Nephron (organoid): Measurements from ENCODE around the gene PJVK.
A peak's percentile ranks its signal among the peaks of the same experiment; 100 is the strongest.
"Not testable (repeated sequence)": the region's sequence is repeated elsewhere in the genome, so short reads cannot be mapped to it uniquely, and the experiment has no call there.

Source experiments
- H3K27ac Mint-ChIP-seq, 3 experiments: 2 replicates each; pipeline ENCODE4 v1.8.0; 2020; ENCODE audit warnings: mixed read lengths in 3 of 3, mild to moderate bottlenecking in 2 of 3, moderate library complexity in 1 of 3
- H3K27me3 Mint-ChIP-seq: 2 replicates; pipeline ENCODE4 v1.8.0; 2021; ENCODE audit warnings: low read depth, mild to moderate bottlenecking, moderate library complexity, mixed read lengths
- H3K36me3 Mint-ChIP-seq: 2 replicates; pipeline ENCODE4 v1.8.0; 2020; ENCODE audit warnings: low read depth, mixed read lengths
- H3K4me1 Mint-ChIP-seq: 2 replicates; pipeline ENCODE4 v1.8.0; 2020; ENCODE audit warnings: mixed read lengths
- H3K4me3 Mint-ChIP-seq, 3 experiments: 2 replicates each; pipeline ENCODE4 v1.8.0; 2020; ENCODE audit warnings: mild to moderate bottlenecking in 3 of 3, mixed read lengths in 3 of 3, moderate library complexity in 2 of 3
- H3K9me3 Mint-ChIP-seq: 2 replicates; pipeline ENCODE4 v1.8.0; 2020; ENCODE audit warnings: mixed read lengths
- CTCF ChIP-seq, 3 experiments: fragments of 200-600 bp; sonication (generic); IDR thresholded peaks; one replicate each; pipeline ENCODE4 v1.5.0; 2021; ENCODE audit warnings: antibody characterized with exemption in 3 of 3; ENCODE audit not compliant: unreplicated experiment in 3 of 3

Gene PJVK

DNA sequence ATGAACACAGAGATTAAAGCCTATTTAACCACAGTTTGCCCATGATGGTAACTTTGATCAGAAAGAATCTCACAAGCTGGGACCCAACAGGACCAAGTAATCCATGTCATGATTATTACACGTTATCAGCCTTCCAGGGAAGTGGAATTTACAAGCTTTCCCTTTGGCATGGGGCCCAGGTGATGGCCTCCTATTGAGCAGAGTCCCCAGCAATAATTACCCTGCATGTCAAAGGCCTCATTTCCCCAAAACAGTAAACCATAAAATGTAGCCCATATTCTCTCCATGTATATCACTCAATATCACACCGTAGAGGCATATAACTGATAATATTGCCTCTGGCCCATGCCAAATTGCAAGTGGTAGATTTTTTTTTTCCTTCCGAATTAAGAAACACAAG is 39.1 kb upstream of the PJVK start:
- no peak for TF ChIP-seq CTCF (IDR thresholded peaks at IDR 0.05; ENCODE audit: unreplicated experiment in 3 of 3)
- Mint-ChIP-seq H3K36me3 (no peaks in the 10 kb centered on the region), H3K9me3 (no peaks in the 10 kb centered on the region), H3K4me1 (peaks cover 20% of the 10 kb centered on the region), H3K4me3 (peak overlapping the region; percentile 15 to 67 (median 42)), H3K27me3 (no peaks in the 10 kb centered on the region), H3K27ac (peak overlapping the region in 1 of 3 experiments; percentile 18)

DNA sequence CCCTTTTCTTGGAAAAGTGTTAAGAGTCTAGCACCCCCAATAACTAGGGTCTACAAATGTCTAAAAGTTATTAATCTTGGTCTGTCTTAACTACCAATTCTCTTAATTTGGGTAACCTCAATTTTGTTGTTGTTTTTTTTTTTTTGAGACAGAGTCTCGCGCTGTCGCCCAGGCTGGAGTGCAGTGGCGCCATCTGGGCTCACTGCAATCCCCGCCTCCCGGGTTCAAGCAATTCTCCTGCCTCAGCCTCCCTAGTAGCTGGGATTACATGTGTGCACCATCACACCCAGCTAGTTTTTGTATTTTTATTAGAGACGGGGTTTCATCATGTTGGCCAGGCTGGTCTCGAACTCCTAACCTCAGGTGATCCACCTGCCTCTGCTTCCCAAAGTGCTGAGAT is 38.7 kb upstream of the PJVK start:
- not testable (repeated sequence) for H3K9me3 Mint-ChIP-seq, H3K27ac Mint-ChIP-seq, H3K36me3 Mint-ChIP-seq, H3K27me3 Mint-ChIP-seq
- Mint-ChIP-seq H3K4me3 (peak overlapping the region in 2 of 3 experiments; percentile 80 to 87), H3K4me1 (peaks cover 20% of the 10 kb centered on the region)

- Mint-ChIP-seq H3K4me3 (peak overlapping the region; percentile 80 to 99 (median 87)), H3K4me1 (peaks cover 20% of the 10 kb centered on the region), H3K9me3 (no peaks in the 10 kb centered on the region), H3K36me3 (peaks cover 5% of the 10 kb centered on the region), H3K27ac (peak overlapping the region; percentile 86 to 98 (median 88)), H3K27me3 (no peaks in the 10 kb centered on the region)
- peak in 1 of 3 experiments; percentile 16 for TF ChIP-seq CTCF (IDR thresholded peaks at IDR 0.05; ENCODE audit: unreplicated experiment in 3 of 3)
These were observed 37.5 kb upstream of the PJVK start for GRCh38 chr2:178413472-178414265.

DNA sequence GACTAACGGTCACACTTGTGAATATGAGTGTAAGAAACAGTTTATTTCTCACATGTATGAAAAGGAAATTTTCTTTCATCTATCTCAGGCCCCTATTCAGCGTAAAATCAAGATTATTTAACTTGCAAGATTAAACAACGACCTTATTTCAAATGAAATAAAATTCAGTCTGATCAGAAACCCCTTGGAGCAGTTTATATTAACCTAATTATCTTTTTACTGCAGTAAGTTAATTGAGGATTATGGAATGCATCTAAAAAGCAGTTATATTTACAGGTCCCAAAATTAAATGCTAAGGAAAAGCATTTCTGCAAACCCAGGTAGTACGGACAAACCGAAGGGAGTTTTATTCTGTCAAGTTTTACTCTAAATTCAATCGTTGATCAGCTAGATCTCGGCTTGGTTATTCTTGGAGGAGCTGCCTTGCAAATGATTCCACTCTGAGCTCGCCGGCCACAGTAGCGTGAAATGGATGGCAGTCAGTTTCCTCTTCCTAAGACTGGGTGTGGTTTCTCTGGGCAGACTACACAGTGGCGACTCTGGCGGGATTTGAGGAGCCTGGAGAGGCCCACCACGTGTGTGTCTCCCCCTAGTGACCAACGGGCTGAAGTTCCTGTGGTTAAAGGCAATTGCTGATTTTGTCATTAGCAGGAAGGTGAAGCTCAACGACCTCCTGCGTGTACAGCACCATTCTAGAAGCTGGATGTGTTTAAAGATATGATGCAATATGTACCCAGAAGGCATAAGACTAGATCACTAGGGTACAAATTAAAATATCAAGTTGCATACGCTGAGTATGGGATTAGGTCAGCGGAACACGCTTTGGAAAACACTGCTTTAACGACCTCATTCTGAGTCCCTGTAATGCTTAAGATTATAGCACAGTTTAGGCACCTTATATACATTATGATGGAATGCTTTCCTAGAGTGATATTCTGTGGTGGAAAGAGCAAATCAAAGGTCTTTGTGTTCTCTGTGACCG is 36.6 kb upstream of the PJVK start:
- peaks cover 26% of the 10 kb centered on the region for H3K4me1 Mint-ChIP-seq
- H3K4me3 Mint-ChIP-seq: peak overlapping the region; percentile 80 to 99 (median 87)
- no peaks in the 10 kb centered on the region for H3K27me3 Mint-ChIP-seq
- H3K9me3 Mint-ChIP-seq: no peaks in the 10 kb centered on the region
- peak overlapping the region; percentile 86 to 98 (median 88) for H3K27ac Mint-ChIP-seq
- peak; percentile 84 to 95 (median 91) for TF ChIP-seq CTCF (IDR thresholded peaks at IDR 0.05; ENCODE audit: unreplicated experiment in 3 of 3)
- peaks cover 5% of the 10 kb centered on the region for H3K36me3 Mint-ChIP-seq

DNA sequence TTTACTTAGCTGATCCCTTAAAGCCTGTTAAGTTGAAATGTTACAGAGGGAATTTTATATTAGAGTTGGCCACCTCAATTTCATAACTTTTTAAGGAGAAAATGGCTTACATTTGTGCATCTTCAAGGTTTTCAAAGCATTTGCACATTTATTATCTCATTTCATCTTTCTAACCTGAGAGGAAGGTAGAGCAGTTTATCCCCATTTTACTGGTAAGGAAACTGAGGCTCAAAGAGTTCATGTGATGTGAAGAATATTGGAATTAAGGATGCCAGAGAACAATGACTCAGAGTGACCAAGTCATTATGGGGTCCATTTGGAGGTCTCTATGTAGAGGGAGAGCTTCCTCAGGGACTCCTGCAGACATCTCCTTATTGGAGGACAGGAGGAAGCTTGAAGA is 35.2 kb upstream of the PJVK start:
- no peak overlapping the region for H3K27ac Mint-ChIP-seq
- H3K27me3 Mint-ChIP-seq: no peaks in the 10 kb centered on the region
- no peak for TF ChIP-seq CTCF (IDR thresholded peaks at IDR 0.05; ENCODE audit: unreplicated experiment in 3 of 3)
- no peaks in the 10 kb centered on the region for H3K9me3 Mint-ChIP-seq
- H3K36me3 Mint-ChIP-seq: peaks cover 12% of the 10 kb centered on the region
- no peak overlapping the region for H3K4me3 Mint-ChIP-seq
- H3K4me1 Mint-ChIP-seq: peaks cover 40% of the 10 kb centered on the region

GRCh38 chr2:178417916-178418315 is 33.3 kb upstream of the PJVK start:
- peaks cover 20% of the 10 kb centered on the region for H3K36me3 Mint-ChIP-seq
- no peak overlapping the region for H3K4me3 Mint-ChIP-seq
- H3K27me3 Mint-ChIP-seq: no peaks in the 10 kb centered on the region
- TF ChIP-seq CTCF (IDR thresholded peaks at IDR 0.05; ENCODE audit: unreplicated experiment in 3 of 3): no peak
- H3K27ac Mint-ChIP-seq: no peak overlapping the region
- H3K9me3 Mint-ChIP-seq: no peaks in the 10 kb centered on the region
- peaks cover 40% of the 10 kb centered on the region for H3K4me1 Mint-ChIP-seq
